Muscle layer of duodenum (tissue), 2 donors: Measurements from ENCODE around the gene GOLGA6C.
"Not testable (repeated sequence)": the region's sequence is repeated elsewhere in the genome, so short reads cannot be mapped to it uniquely, and the experiment has no call there.

Experiments used
- H3K27ac ChIP-seq: one replicate; pipeline ENCODE4 v1.7.0; 2013; ENCODE audit warnings: mild to moderate bottlenecking, low read length
- H3K27me3 ChIP-seq: one replicate; pipeline ENCODE4 v1.7.0; 2013; ENCODE audit warnings: low read depth, mild to moderate bottlenecking, control low read depth, low read length
- H3K36me3 ChIP-seq, 2 donors: one replicate each; pipeline ENCODE4 v1.7.0; 2013; ENCODE audit warnings: low read length in 2 of 2, control low read depth in 1 of 2, mild to moderate bottlenecking in 1 of 2; ENCODE audit not compliant: insufficient read depth in 2 of 2, control insufficient read depth in 1 of 2
- H3K4me1 ChIP-seq, 2 donors: one replicate each; pipeline ENCODE4 v1.7.0; 2013; ENCODE audit warnings: low read length in 2 of 2, mild to moderate bottlenecking in 2 of 2, control low read depth in 1 of 2, moderate library complexity in 1 of 2; ENCODE audit not compliant: insufficient read depth in 2 of 2, control insufficient read depth in 1 of 2
- H3K4me3 ChIP-seq, 2 donors: one replicate each; pipeline ENCODE4 v1.7.0; 2013; ENCODE audit warnings: low read length in 2 of 2, low read depth in 1 of 2, mild to moderate bottlenecking in 1 of 2
- H3K9me3 ChIP-seq, 2 donors: one replicate each; pipeline ENCODE4 v1.7.0; 2013; ENCODE audit warnings: low read length in 2 of 2, control low read depth in 1 of 2, mild to moderate bottlenecking in 1 of 2; ENCODE audit not compliant: control insufficient read depth in 1 of 2
- donor health status: healthy.

Gene GOLGA6C

GRCh38 chr15:75274509-75275107 is 16.5 kb downstream of the GOLGA6C start:
- H3K9me3 ChIP-seq, H3K4me1 ChIP-seq, H3K36me3 ChIP-seq, H3K27me3 ChIP-seq, H3K27ac ChIP-seq, H3K4me3 ChIP-seq: not testable (repeated sequence)

GRCh38 chr15:75275617-75276016 is 17.5 kb downstream of the GOLGA6C start:
- H3K27ac ChIP-seq, H3K27me3 ChIP-seq, H3K9me3 ChIP-seq, H3K4me1 ChIP-seq, H3K36me3 ChIP-seq, H3K4me3 ChIP-seq: not testable (repeated sequence)

- not testable (repeated sequence) for H3K27ac ChIP-seq, H3K36me3 ChIP-seq, H3K4me1 ChIP-seq, H3K9me3 ChIP-seq, H3K4me3 ChIP-seq, H3K27me3 ChIP-seq
Observed at GRCh38 chr15:75278497-75278896, 20.4 kb downstream of the GOLGA6C start.

- H3K4me1 ChIP-seq, H3K27ac ChIP-seq, H3K27me3 ChIP-seq, H3K4me3 ChIP-seq, H3K36me3 ChIP-seq, H3K9me3 ChIP-seq: not testable (repeated sequence)
Observed at GRCh38 chr15:75282572-75282971, 24.4 kb downstream of the GOLGA6C start, which contains the start of gene GOLGA6D. GOLGA6D (plus strand) TSS chr15:75282835; CDS start chr15:75282876, 41 bp downstream.

GRCh38 chr15:75284152-75284551 is 26.0 kb downstream of the GOLGA6C start:
- not testable (repeated sequence) for H3K4me1 ChIP-seq, H3K27ac ChIP-seq, H3K9me3 ChIP-seq, H3K4me3 ChIP-seq, H3K27me3 ChIP-seq, H3K36me3 ChIP-seq

- H3K4me1 ChIP-seq, H3K27me3 ChIP-seq, H3K36me3 ChIP-seq, H3K9me3 ChIP-seq, H3K4me3 ChIP-seq, H3K27ac ChIP-seq: not testable (repeated sequence)
Observed at GRCh38 chr15:75293660-75294059, 35.5 kb downstream of the GOLGA6C start.

- H3K27me3 ChIP-seq, H3K9me3 ChIP-seq, H3K27ac ChIP-seq, H3K36me3 ChIP-seq, H3K4me1 ChIP-seq, H3K4me3 ChIP-seq: not testable (repeated sequence)
Observed at GRCh38 chr15:75298541-75299310, 40.6 kb downstream of the GOLGA6C start.

- H3K36me3 ChIP-seq, H3K27me3 ChIP-seq: not testable (repeated sequence)
Observed at GRCh38 chr15:75299311-75299688, 41.2 kb downstream of the GOLGA6C start.

GRCh38 chr15:75300026-75300425 is 41.9 kb downstream of the GOLGA6C start:
- H3K27me3 ChIP-seq, H3K27ac ChIP-seq, H3K4me1 ChIP-seq, H3K9me3 ChIP-seq, H3K36me3 ChIP-seq, H3K4me3 ChIP-seq: not testable (repeated sequence)

More at GRCh38 chr15:75299311-75299688, 41.2 kb downstream of the GOLGA6C start:
- H3K4me3 ChIP-seq, H3K4me1 ChIP-seq, H3K27ac ChIP-seq, H3K9me3 ChIP-seq: not testable (repeated sequence)

- Histone ChIP-seq H3K27ac (no peak overlapping the region), H3K4me3 (no peak overlapping the region), H3K9me3 (no peaks in the 10 kb centered on the region), H3K36me3 (no peaks in the 10 kb centered on the region), H3K27me3 (no peaks in the 10 kb centered on the region), H3K4me1 (no peaks in the 10 kb centered on the region)
Observed at GRCh38 chr15:75302318-75302717, 44.2 kb downstream of the GOLGA6C start.

GRCh38 chr15:75302753-75303152 is 44.6 kb downstream of the GOLGA6C start:
- H3K4me1 ChIP-seq, H3K36me3 ChIP-seq, H3K27me3 ChIP-seq, H3K4me3 ChIP-seq, H3K9me3 ChIP-seq, H3K27ac ChIP-seq: not testable (repeated sequence)

GRCh38 chr15:75306188-75306587 is 48.1 kb downstream of the GOLGA6C start:
- Histone ChIP-seq H3K4me1 (no peaks in the 10 kb centered on the region), H3K27me3 (peaks cover 6% of the 10 kb centered on the region), H3K9me3 (no peaks in the 10 kb centered on the region), H3K4me3 (no peak overlapping the region), H3K27ac (no peak overlapping the region), H3K36me3 (no peaks in the 10 kb centered on the region)
